Tibial nerve (tissue), 4 donors: ENCODE data around the gene MAML3.

ENCODE experiments used
- CTCF ChIP-seq, 5 experiments: fragments of 200-600 bp in 3 of 5; fragments of 450-650 bp in 2 of 5; sonication (generic) in 3 of 5; IDR thresholded peaks; one replicate each; pipeline ENCODE4 v1.5.1; 2016 to 2019; ENCODE audit warnings: antibody characterized with exemption in 5 of 5, mild to moderate bottlenecking in 3 of 5, moderate library complexity in 2 of 5
- EP300 ChIP-seq, 2 donors: sonication (generic); formaldehyde crosslinking; IDR thresholded peaks; one replicate each; pipeline ENCODE4 v1.6.1; 2017; ENCODE audit warnings: antibody characterized with exemption in 2 of 2, mild to moderate bottlenecking in 1 of 2
- POLR2A ChIP-seq, 2 donors: fragments of 450-650 bp; IDR thresholded peaks; one replicate each; pipeline ENCODE4 v1.6.1; 2017; ENCODE audit warnings: antibody characterized with exemption in 2 of 2, mild to moderate bottlenecking in 2 of 2, moderate library complexity in 2 of 2

- TF ChIP-seq CTCF (IDR thresholded peaks at IDR 0.05) = no peak
- no peak for TF ChIP-seq POLR2A (IDR thresholded peaks at IDR 0.05)
- TF ChIP-seq EP300 (IDR thresholded peaks at IDR 0.05) = no peak
These were observed 236.1 kb downstream of the MAML3 start for GRCh38 chr4:139917896-139918295.
